ENCODE results near the gene CAPN5. TPM values are rescaled to one million over a fixed set of nuclear protein-coding genes. Genes with fewer than 3 reads are reported as not detected.

CAPN5 gene
- total and polyA plus RNA-seq, 2 of the 8 experiments (the other 6 are each of a cell fraction or from before 2014, with no cell fraction given) = 21.5 to 22.4 TPM

DNA sequence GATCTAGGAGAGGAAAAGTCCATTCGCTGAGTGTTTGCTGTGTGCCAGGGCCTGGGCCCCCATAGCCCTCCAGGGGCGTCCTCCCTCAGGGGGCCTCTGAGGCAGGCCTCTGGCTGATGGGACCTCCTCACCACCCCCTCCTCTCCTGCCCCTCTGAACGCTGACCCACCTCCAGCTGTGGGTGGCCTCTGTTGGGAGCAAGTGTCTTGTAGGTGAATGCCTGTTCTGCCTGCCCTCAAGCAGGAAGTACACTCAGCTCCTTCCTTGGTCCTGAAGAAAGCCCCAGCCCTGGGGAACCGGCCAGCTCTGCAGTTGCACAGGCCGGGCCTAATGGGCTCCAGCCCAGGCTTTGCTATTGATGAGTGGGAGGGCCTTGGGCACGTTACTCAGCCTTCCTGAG, 64.8 kb downstream of the CAPN5 start:
- Histone ChIP-seq H3K79me2 (ENCODE audit: control insufficient read depth in 1 of 2, insufficient read depth in 2 of 2, low read length in 2 of 2) (no peaks in the 10 kb centered on the region), H2BK12ac (ENCODE audit: low read depth, low read length) (no peak overlapping the region), H3K27ac (ENCODE audit: low read depth, low read length) (no peak overlapping the region), H2BK15ac (ENCODE audit: low read length) (no peak overlapping the region), H3K79me1 (ENCODE audit: low read depth, low read length) (no peaks in the 10 kb centered on the region), H3K23me2 (ENCODE audit: low read depth, low read length) (peaks cover 6% of the 10 kb centered on the region; the same call in 1 of the 2 replicates), H3K9ac (replicated peaks in 1 of 4; ENCODE audit: extremely low read depth in 1 of 4, low read depth in 3 of 4, low read length in 3 of 4) (no peak overlapping the region), H3K4ac (replicated peaks; ENCODE audit: insufficient read length, low read depth, low read length) (no peak overlapping the region), H3K36me3 (ENCODE audit: control insufficient read depth in 2 of 4, insufficient read depth in 4 of 4, low read length in 3 of 4) (no peaks in the 10 kb centered on the region), H3K4me2 (ENCODE audit: insufficient read depth in 1 of 2, low read depth in 2 of 2, low read length in 2 of 2) (no peak overlapping the region), H3K4me3 (ENCODE audit: extremely low read depth in 1 of 4, insufficient read depth in 2 of 4, low read depth in 3 of 4, low read length in 4 of 4) (no peak overlapping the region), H2BK120ac (replicated peaks; ENCODE audit: low read depth, low read length) (no peak overlapping the region), H4K8ac (ENCODE audit: extremely low read depth, insufficient read depth, low read length) (no peak overlapping the region), H2AFZ (ENCODE audit: low read length) (no peak overlapping the region), H3K14ac (ENCODE audit: insufficient read length) (no peak overlapping the region), H2BK20ac (ENCODE audit: low read length) (no peak overlapping the region), H3K18ac (ENCODE audit: extremely low read depth, low read length) (no peak overlapping the region; the same call in 1 of the 2 replicates), H4K20me1 (replicated peaks in 1 of 2; ENCODE audit: control insufficient read depth in 1 of 2, insufficient read depth in 2 of 2, low read length in 2 of 2) (no peaks in the 10 kb centered on the region), H3K9me3 (ENCODE audit: insufficient read depth in 2 of 2, low read depth in 1 of 2, low read length in 1 of 2) (no peaks in the 10 kb centered on the region), H3K27me3 (replicated peaks in 1 of 4; ENCODE audit: control insufficient read depth in 3 of 4, extremely low read depth in 1 of 4, insufficient read depth in 3 of 4, low read length in 3 of 4) (peaks cover 0 to 2% (median 0%) of the 10 kb centered on the region in 4 experiments; a peak in 2 of 7 replicates), H3K4me1 (replicated peaks in 1 of 4; ENCODE audit: control insufficient read depth in 3 of 4, insufficient read depth in 4 of 4, low read length in 3 of 4) (peaks cover 4 to 12% (median 9%) of the 10 kb centered on the region in 4 experiments), H3K23ac (ENCODE audit: insufficient read length) (no peak overlapping the region), H2AK5ac (ENCODE audit: low read depth, low read length) (no peak overlapping the region), H3K56ac (replicated peaks; ENCODE audit: insufficient read length, low read depth, low read length) (no peak overlapping the region), H4K5ac (ENCODE audit: insufficient read length, low read depth, low read length) (no peak overlapping the region), H2BK5ac (ENCODE audit: low read depth, low read length) (no peak overlapping the region), H4K91ac (replicated peaks; ENCODE audit: insufficient read length, low read length) (no peak overlapping the region)
- POLR2A ChIA-PET (ENCODE audit: partially characterized antibody) = interaction anchor here (0.8 to 1.2 kb wide), 2 partner anchors 9 to 18 kb away, joined by 3 to 4 read pairs; no protein-coding TSS in a partner anchor
- FAIRE-seq (no peak), DNase-seq (ENCODE audit: low read depth in 1 of 2, low spot score in 2 of 2) (no peak)
- TF ChIP-seq MAFK (IDR thresholded peaks at IDR 0.05; ENCODE audit: low read depth, low read length) (no peak), TAF1 (IDR thresholded peaks at IDR 0.05; ENCODE audit: low read depth, low read length) (no peak), KDM1A (IDR thresholded peaks at IDR 0.05; ENCODE audit: borderline replicate concordance, low read length) (no peak), SRF (IDR thresholded peaks at IDR 0.05; ENCODE audit: low read depth, low read length) (no peak), ZNF274 (IDR thresholded peaks at IDR 0.05; ENCODE audit: borderline replicate concordance, extremely low read depth, low read length) (no peak), SP4 (IDR thresholded peaks at IDR 0.05; ENCODE audit: low read length) (no peak), CBX5 (IDR thresholded peaks at IDR 0.05; ENCODE audit: low read depth, low read length) (no peak)
- TF ChIP-seq, protein P1, sequence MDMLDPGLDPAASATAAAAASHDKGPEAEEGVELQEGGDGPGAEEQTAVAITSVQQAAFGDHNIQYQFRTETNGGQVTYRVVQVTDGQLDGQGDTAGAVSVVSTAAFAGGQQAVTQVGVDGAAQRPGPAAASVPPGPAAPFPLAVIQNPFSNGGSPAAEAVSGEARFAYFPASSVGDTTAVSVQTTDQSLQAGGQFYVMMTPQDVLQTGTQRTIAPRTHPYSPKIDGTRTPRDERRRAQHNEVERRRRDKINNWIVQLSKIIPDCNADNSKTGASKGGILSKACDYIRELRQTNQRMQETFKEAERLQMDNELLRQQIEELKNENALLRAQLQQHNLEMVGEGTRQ (IDR thresholded peaks at IDR 0.05; ENCODE audit: low read length) = no peak
- 86% methylated on average over 6 of the region's 6 CpGs; no CpG with 5 or more reads in 1 of the 2 experiments for WGBS, 2 experiments (ENCODE audit: extremely low coverage in 1 of 2, insufficient coverage in 1 of 2, insufficient read length in 1 of 2, insufficient replicate concordance in 2 of 2, low coverage in 1 of 2, low lambda C conversion rate in 2 of 2, missing lambda C conversion rate in 1 of 2)
- CTCF ChIA-PET (ENCODE audit: partially characterized antibody) = interaction anchor here (0.7 to 13.9 kb wide), 11 partner anchors 8 to 84 kb away, joined by 3 to 248 read pairs (median 7); no protein-coding TSS in a partner anchor
